Left renal cortex interstitium (tissue), 4 donors: ENCODE results near the gene CARHSP1. TPM values are rescaled to one million over a fixed set of nuclear protein-coding genes. Genes with fewer than 3 reads are reported as not detected.
"Not testable (repeated sequence)": the region's sequence is repeated elsewhere in the genome, so short reads cannot be mapped to it uniquely, and the experiment has no call there.

ENCODE experiments used
- DNase-seq, 4 donors: peaks; one replicate each; pipeline ENCODE4 v3.0.0-alpha.2; 2013; ENCODE audit warnings: low read depth in 4 of 4, low spot score in 2 of 4, missing footprints in 1 of 4
- polyA plus RNA-seq, 4 donors: library from polyadenylated mRNA; unstranded; fragments of 120-200 nt; gene quantifications; one replicate each; pipeline ENCODE4 v1.2.1, GENCODE V29; 2013; ENCODE audit not compliant: insufficient read length in 4 of 4

CARHSP1 gene
- 10 to 100 TPM; 68.3 to 87.5 (median 80.4) TPM for polyA plus RNA-seq

DNA sequence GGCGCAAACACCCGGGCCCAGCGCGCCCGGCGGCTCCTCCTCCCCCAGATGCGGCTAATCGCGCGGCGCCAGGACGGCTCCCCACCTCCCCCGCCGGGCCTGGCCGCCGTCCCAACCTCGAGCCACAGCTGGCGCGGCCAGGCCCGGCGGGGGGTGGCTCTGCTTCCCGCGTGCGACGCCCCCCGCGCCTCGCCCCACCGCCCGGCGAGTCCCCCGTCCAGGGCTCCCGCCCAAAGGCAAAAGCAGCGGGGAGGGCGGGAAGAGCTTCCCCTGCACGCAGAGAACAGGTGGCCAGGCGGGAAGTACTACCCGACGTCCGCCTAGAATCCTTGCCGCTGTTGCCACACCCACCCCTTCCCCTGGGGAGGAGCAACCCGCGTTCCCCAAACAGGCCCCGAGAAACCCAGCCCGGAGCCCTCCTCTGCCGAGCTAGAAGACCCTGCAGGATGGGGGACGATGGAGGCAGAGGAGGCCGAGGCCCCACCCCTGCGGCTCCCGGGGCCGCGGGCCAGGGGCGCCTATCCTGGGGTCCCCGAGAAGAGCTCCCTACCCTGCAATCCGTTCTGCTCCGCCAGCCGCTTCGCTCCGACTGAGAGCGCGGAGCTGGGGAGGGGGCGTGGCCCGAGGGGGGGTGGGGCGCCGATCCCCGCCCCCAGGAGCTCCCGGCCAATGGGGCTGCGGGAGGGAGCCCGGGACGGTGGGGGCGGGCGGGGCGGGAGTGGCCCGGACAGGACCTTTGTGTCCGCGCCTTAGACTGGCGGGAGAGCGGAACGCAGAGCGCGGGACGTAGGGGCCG lies at the start of gene CARHSP1:
CARHSP1 (minus strand) TSS at position 591 of the 796 bp plus-strand sequence. CDS start 9,678 bp downstream, outside the sequence.
- DNase-seq, result peak; percentile 64 to 81 (median 78)

DNA sequence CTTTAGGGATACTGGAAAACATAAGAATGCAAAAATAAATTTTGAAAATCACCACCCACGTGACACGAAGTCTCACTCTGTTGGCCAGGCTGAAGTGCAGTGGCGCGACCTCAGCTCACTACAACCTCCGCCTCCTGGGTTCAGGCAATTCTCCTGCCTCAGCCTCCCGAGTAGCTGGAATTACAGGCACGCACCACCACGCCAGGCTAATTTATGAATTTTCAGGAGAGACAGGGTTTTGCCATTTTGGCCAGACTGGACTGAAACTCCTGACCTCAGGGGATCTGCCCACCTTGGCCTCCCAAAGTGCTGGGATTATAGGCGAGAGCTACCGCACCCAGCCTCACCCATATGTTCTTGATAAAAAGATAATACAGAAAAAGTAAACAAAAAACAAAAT lies 48.5 kb upstream of the CARHSP1 start:
- not testable (repeated sequence) for DNase-seq

DNA sequence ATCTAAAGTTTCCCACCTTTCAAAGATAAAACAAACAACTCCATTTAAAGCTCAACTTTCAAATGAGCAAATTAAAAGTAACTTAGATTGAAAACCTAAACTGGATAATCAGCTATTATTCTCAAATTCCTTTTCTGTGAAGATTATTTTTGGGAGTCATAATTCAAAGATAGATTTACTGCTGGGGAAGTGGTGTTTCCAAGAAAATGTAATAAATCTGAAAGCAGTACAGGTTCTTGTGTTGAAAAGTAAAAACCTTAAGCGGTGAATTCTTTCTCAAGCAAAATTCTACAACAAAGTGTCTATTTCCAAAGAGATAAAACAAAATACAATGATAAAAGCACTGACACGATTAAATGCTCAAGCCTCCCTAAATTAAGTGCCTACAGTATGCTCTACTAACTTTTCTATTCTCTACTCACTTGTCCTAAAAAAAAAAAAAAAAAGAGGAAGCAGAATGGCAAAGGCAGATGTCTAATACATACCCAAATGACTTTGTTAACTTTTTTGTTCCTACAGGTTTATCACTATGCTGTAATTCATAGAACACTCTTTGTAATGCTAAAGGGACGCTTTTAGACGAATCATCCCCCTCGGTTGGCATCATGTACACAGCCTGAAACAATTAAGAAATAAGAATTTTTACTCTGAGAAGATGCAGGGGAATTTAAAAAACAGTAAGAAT lies 47.9 kb upstream of the CARHSP1 start:
- no peak for DNase-seq

DNA sequence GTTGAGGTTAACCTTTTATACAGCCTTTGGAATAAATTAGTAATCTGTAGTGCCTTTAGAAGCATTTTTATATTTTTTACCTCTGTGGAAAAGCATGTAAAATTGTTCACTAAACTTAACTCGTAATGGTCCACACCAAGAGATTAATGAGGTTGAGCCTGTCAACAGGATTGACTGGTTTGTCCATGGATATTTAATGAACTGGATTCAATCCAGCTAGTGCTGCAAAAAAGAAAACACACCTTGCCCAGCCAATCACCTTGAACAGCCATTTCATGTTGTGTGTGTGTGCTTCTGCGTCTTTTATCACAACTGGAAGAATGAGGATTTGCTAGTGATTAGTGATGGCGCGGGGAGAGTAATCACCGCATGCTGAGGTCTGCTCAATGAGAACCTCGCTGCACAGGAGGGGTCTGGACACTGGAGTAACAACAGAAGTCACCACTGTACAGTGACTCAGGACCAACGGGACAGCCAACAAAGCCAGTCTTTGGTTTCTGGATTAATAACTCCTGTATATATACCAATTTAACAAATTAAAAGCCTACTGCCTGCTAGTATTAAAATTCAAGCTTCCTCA lies 47.0 kb upstream of the CARHSP1 start:
- no peak for DNase-seq

DNA sequence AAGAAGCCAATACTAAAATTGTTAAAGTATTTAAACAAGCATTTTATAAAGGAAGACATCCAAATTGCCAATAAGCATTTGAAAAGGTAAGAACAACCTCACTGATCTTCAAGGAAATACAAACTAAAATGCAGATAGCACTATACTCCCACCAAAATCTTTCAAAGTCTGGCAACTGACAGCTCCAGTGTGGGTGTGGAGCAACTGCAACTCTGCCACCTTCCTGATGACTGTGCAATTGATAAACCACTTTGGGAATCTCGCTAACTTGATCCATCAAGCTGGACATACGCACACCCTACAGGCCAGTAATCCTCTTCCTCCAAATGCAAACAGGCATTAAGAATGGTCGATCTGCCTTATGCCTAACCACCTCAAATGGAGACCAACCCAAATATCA lies 45.3 kb upstream of the CARHSP1 start:
- DNase-seq, result no peak

DNA sequence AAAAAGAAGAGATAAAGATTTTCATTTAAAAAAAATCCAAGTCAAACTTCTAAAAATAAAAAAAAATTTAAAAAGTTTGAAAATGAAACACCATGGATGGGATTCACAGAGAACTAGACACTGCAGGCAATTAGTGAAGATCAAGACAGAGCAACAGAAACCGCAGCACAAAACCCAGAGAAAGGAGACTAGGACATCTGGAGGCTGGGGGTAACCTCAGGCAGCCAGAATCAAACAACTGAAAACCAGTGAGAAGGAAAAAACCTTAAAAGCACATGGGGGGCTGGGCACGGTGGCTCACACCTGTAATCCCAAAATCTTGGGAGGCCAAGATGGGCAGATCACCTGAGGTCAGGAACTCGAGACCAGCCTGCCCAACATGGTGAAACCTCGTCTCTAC lies 44.0 kb upstream of the CARHSP1 start:
- DNase-seq, result no peak

DNA sequence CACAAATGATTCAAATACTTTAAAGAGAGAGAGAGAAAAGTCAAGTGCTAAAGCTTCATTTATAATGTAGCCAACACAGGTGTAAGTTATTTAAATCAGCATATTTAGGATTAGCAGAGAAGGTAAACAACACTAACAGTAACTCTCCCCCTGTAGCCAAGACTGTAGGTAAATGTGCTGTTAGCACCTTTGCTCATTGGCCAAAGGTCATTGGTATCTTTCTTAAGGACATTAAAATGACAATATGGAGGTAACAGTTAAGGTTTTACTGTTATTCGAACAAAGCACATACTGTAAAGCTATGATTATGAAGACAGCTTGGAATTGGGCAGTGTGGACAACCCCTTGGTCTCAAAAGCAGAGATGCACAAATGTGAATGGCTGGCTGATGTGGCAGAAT lies 42.0 kb upstream of the CARHSP1 start:
- DNase-seq, result no peak

DNA sequence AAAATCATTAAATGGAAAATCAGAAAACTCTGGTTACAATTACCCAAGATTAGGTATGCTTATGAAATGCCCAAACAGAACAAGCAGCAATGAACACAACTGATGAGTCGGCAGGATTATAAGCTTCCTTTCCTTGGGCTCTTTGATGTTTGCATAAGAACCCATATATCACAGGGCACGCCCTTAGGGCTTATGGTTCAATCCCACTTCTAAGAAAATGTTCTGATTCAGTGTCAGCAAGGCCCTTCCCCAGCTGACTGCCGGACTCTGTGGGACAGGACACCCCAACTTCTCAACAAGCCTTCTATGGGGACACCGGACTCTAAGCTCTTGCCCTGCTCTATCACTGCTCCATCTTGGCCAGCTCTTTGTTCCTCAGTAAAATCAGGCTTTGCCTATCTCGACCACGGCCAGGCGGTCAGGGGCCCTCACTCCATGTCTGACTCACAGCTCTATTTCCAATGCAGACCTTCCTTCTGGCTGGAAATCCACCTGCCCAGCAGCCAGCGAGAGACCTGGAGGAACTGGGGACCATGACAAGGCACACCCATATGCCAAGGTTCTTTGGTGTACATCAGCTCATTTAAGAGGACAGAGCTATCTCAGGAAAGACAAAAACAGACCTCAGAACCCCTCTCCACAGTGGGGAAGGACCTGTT lies 40.1 kb upstream of the CARHSP1 start:
- no peak for DNase-seq

DNA sequence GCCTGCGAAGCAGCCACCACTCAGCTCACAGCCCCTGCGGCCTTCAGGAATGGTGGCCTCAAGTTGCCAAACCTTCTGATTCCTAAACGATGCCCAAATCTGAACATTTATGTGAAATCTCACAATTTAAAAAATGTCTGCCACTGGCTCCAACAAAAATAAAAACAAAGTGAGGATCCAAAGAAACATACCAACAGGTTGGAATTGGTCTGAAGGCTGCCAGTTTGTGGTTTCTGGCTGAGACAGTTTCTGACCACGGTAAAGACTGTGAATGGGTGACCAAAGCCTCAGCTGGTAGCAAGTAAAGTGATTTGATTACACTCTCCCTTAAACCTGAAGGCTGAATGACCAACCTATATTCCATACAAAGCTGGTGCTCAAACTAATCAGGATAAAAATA lies 38.3 kb upstream of the CARHSP1 start:
- DNase-seq, result no peak

DNA sequence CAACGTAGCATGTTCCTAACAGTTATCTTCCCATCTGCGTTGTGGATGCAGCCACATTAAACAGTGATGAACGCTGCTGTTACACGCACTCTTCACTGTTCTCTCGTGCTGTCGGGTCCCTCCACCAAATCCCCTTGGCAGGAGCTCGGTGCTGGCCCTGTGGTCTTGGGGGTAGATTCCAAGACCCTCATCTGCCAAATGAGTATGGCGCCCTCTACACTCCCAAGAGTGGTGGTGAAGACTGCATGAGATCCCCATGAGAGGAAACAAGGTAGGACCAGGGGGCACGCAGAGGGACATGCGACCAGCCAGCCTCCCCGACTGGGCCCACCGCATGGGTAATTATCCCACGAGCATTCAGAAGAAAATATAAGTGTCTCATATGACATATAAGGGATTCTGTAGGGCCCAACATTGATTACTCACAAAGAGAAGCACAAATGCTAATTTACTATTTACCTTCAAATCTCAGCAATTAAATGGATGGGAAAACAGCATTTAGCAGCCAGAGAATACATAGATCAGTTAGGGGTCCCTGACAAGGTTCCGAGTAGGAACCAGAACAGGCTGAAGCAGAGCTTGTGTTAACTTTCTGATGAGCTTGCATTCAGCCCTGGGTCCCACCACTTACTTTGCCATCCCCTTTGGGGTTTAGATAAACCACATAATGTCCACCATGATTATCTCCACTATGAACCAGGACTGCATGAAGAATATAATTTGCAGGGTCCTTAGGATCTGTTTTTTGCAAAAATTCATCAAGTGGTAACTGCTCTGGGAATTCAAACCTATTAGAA lies 37.2 kb upstream of the CARHSP1 start:
- no peak for DNase-seq

DNA sequence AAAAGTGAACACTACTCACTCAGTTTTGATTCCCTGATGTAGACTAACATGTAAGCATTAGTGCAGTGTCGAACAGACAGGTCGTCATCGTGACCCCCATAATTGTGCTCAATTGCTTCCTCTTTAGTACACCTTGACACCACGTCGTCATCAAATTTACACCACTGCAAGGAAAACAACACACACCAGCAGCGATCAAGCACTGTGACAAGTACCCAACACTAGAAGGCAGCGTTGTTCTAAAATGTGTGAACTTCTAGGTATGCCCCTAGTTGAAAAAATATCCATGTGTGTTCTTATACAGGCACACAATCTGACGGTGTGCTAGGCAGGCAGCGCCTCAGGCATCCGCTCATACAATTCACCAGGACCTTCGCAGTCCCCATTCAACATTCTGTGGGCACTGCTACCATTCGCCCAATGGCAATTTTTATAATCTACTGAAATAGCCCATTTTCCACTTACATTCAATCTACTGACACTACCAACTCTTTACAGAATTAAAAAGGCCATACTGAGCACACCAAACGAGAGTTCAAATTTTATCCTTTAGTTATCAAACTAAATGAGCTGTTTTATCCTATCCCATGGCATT lies 36.5 kb upstream of the CARHSP1 start:
- DNase-seq, result no peak

DNA sequence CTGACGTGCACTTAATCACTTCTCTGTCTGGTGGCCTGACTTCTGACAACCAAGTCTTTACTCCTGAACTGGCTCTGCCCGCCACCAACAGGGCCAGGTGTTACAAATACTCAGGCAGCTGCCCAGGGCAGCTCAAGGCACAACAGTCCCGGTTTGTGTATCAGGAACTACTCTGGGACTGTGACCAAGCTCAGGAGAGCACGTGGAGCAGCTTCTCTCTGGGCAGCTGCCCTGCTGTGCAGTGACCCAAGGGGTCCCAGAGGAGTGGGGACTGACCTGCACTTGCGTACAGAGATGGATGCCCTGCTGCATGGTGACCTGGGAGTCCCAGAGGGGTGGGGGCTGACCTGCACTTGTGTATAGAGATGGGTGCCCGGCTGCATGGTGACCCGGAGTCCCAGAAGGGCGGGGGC lies 35.2 kb upstream of the CARHSP1 start:
- no peak for DNase-seq

DNA sequence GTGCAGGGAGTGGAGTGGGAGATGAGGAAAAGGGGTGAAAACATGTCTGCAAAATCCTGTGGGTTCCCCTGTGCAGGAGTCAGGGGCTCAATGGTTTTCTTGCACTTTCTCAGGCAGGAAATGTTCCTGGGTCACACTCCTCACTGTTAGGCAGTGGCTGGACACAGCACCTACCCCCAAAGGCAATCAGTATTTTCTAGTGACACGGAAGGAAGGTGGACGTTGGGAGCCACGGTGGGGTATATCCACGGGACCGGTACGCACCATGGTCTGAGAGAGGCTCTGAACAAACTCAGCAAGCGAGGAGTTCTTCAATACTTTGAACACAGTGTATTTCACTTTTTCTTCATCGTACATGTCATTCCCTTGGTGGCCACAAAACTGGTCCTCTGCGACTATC lies 34.2 kb upstream of the CARHSP1 start:
- DNase-seq, result no peak

DNA sequence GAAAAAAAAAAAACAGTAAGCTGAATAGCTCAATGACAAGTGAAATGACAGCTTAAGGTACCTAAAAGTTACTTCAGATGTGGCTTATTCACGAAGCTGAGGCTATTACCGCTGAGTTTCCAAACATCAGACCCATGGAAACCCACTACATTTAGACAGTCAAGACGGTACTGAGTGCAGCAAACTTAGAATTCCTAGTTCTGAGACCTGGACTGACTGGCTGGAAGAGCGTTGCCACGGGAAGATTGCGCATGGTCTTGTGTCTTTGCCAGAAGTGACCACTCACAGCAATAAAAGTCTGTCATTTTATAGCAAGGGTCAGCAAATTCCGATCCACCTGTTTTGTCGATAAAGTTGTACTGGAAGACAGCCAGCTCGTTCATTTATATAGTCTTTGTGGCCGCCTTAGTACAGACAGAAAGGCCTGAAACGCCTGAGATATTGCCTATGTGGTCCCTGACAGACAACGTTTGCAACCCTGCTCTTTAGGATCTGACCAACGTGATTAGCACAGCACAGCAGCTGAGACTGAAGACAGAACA lies 32.6 kb upstream of the CARHSP1 start:
- no peak for DNase-seq

DNA sequence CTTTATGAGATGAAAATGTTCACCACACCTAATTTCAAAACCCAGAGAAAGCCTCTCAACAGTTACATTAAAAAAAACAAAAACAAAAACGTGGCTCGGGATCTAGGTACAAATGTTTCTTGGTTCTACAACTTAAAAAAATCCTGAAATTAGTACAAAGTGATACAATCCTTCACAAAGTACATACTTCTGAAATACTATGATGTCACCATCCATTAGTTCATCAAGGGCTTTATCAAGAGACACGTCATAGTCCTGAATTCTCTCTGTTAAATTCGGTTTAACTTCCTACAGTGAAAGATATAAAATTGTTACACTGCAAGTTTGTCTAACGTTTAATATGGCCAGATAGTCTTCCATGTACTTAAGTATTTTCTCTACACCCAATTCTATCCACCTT lies 31.5 kb upstream of the CARHSP1 start:
- DNase-seq, result no peak

DNA sequence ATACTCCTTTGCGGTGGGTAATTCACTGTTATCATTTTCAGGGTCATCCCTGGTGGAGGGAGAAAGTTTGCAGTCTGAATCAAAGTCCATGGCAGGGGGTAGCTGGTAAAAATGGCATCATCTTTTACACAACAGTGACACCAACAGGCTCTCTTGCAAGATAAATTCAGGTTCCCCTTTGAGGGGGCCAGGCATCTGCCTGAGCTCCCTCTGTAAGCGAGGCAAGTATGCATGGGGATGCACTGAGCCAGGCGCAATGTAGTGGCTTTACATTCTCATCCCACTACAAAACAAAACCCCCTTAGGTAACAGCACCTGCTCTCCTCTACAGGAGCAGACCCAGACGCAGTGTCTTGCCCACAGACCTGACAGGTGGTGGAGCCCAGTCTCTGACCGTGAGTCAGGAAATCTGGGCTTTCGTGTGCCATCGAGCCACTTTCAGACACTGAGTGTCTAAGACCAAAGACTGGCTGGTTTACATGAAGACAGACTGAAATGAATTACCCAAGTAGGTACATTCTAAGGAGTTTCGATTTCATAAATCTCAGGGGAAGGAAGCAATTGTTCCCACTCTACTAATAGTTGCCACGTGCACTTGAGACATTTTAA lies 31.0 kb upstream of the CARHSP1 start:
- no peak for DNase-seq

DNA sequence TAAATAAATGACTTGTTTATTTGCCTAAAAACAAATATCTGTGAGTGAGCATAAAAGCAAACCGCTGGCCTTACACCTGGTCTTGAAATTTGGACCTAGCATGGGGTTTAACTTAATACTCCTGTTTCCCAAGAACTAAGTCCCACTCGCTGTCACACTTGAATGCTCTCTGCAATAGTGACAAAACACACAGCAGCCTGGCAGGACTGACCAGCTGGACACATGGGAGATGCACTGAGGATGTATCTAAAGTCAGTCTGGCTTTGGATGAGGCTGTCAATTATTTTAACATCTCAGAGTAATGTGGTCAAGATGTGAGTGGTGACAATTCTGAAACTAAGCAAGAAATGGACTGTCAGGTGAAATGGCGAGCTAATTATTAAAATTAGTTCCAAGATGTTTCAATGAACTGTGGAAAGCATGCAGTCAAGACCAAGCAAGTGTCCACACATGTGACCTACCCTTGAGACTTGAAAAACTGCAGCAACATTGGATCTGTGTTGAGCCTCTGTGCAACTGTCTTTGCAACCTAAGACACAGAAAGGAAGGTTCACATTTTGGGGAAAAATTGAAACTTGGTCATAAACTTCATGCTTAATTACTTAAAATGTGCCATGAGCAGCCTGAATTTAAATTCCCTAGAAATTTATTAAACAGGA lies 30.0 kb upstream of the CARHSP1 start:
- no peak for DNase-seq

DNA sequence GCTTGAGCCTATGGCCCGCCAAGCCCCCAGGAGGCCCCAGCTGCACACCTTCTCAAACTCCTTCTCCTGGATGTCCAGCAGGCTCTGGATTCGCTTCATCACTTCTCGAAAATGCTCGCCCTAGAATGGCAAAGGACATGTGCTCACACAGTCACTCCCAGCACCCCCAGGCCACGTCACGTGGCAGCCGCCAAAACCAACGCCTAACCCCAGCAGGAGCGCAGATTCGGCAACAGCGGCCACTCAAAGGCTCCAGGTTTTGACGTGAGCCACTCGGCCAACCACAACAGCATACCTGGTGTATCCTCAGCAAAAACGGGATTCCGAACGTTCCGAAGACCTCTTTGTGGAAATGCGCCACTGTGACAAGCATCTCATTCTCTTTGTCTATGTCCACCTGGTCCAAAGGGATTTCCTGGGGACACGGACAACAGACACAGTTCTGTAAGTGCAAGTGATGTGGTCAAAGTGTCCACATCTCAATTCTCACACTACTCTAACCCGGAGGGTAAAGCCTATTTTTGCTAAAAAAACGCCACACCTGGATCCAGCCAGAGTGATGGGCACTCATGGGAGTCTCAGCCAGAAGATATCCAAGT lies 26.0 kb upstream of the CARHSP1 start:
- DNase-seq, result no peak
